NCI-H2107 (cell line): Measurements from ENCODE around the gene TMEM200B.
"Not testable (repeated sequence)": the region's sequence is repeated elsewhere in the genome, so short reads cannot be mapped to it uniquely, and the experiment has no call there.

Experiments used
- DNase-seq: peaks from one replicate; lab custom pipeline; 2025; lab: John Stamatoyannopoulos, UW

TMEM200B gene

GRCh38 chr1:29108041-29108440, 15.7 kb downstream of the TMEM200B start:
- not testable (repeated sequence) for DNase-seq

GRCh38 chr1:29105822-29106221, 17.9 kb downstream of the TMEM200B start:
- DNase-seq = no peak

- DNase-seq = no peak
Measured at GRCh38 chr1:29100487-29100886, 23.2 kb downstream of the TMEM200B start.

GRCh38 chr1:29099286-29099685, 24.4 kb downstream of the TMEM200B start:
- no peak for DNase-seq

- peak; percentile 86 for DNase-seq
Measured at GRCh38 chr1:29096231-29096886, 27.3 kb downstream of the TMEM200B start.

GRCh38 chr1:29094954-29095353, 28.7 kb downstream of the TMEM200B start:
- DNase-seq = no peak

GRCh38 chr1:29094433-29094832, 29.3 kb downstream of the TMEM200B start:
- DNase-seq = no peak

GRCh38 chr1:29092704-29093103, 31.0 kb downstream of the TMEM200B start:
- not testable (repeated sequence) for DNase-seq

GRCh38 chr1:29090937-29091618, 32.6 kb downstream of the TMEM200B start:
- DNase-seq = no peak

GRCh38 chr1:29084196-29084521, 39.5 kb downstream of the TMEM200B start:
- no peak for DNase-seq

- no peak for DNase-seq
Measured at GRCh38 chr1:29083317-29084195, 40.1 kb downstream of the TMEM200B start.

- DNase-seq = no peak
Measured at GRCh38 chr1:29082519-29082918, 41.2 kb downstream of the TMEM200B start.

- no peak for DNase-seq
Measured at GRCh38 chr1:29081201-29081600, 42.5 kb downstream of the TMEM200B start.

- not testable (repeated sequence) for DNase-seq
Measured at GRCh38 chr1:29079916-29080629, 43.6 kb downstream of the TMEM200B start.

- DNase-seq = no peak
Measured at GRCh38 chr1:29077155-29077554, 46.5 kb downstream of the TMEM200B start.
